Calu3 (cell line): Measurements from ENCODE around the gene CDC42EP1. TPM values are rescaled to one million over a fixed set of nuclear protein-coding genes. Genes with fewer than 3 reads are reported as not detected.
"Not testable (repeated sequence)": the region's sequence is repeated elsewhere in the genome, so short reads cannot be mapped to it uniquely, and the experiment has no call there.

Experiments
- BruUV-seq: library from RNA; stranded (reverse); fragments of 400-500 nt; replicated peaks from 2 replicates; lab custom pipeline; 2021; lab: Mats Ljungman, UMichigan
- CTCF ChIA-PET: fragments of 300-600 bp; sonication (Branson Sonifier 250); formaldehyde crosslinking; loops from one replicate; lab custom pipeline; 2022; ENCODE audit warnings: antibody characterized with exemption; lab: Charles Lee
- DNase-seq: peaks from one replicate; pipeline ENCODE4 v3.0.0; 2022
- H3K27ac Mint-ChIP-seq: one replicate; pipeline ENCODE4 v1.8.0; 2022; ENCODE audit warnings: mixed read lengths; ENCODE audit not compliant: unreplicated experiment
- H3K27me3 Mint-ChIP-seq: one replicate; pipeline ENCODE4 v1.8.0; 2022; ENCODE audit warnings: mixed read lengths; ENCODE audit not compliant: unreplicated experiment
- H3K36me3 Mint-ChIP-seq: one replicate; pipeline ENCODE4 v1.8.0; 2022; ENCODE audit warnings: mild to moderate bottlenecking, moderate library complexity, mixed read lengths; ENCODE audit not compliant: insufficient read depth, unreplicated experiment
- H3K4me1 Mint-ChIP-seq: one replicate; pipeline ENCODE4 v1.8.0; 2022; ENCODE audit warnings: mild to moderate bottlenecking, low read depth, mixed read lengths; ENCODE audit not compliant: unreplicated experiment
- H3K4me3 Mint-ChIP-seq: one replicate; pipeline ENCODE4 v1.8.0; 2022; ENCODE audit warnings: mild to moderate bottlenecking, low read depth, moderate library complexity, mixed read lengths; ENCODE audit not compliant: unreplicated experiment
- H3K9me3 Mint-ChIP-seq: one replicate; pipeline ENCODE4 v1.8.0; 2022; ENCODE audit warnings: low read depth, mixed read lengths; ENCODE audit not compliant: unreplicated experiment
- CTCF ChIP-seq: fragments of 200-600 bp; IDR thresholded peaks from one replicate; pipeline ENCODE4 v1.8.0; 2022; ENCODE audit warnings: antibody characterized with exemption; ENCODE audit not compliant: unreplicated experiment
- intact Hi-C: fragments of 100-400 bp; cut with micrococcal nuclease; formaldehyde crosslinking; loops from one replicate; pipeline ENCODE4 v1.10.0; 2022; ENCODE audit not compliant: unreplicated experiment
- total RNA-seq: library from RNA; stranded (reverse); gene quantifications from 2 replicates; pipeline ENCODE4 v1.2.3, GENCODE V29; 2022

The CDC42EP1 gene
- total RNA-seq, 1 experiment from 2014 or later: 162 TPM

GRCh38 chr22:37538590-37539357, 21.5 kb upstream of the CDC42EP1 start:
- intact Hi-C loops: loop anchor here (2.0 kb wide), 1 partner anchor 54 kb away; no protein-coding TSS in a partner anchor
- Mint-ChIP-seq H3K4me1 (peaks cover 48% of the 10 kb centered on the region), H3K27me3 (no peaks in the 10 kb centered on the region), H3K27ac (peak overlapping the region; percentile 52), H3K9me3 (no peaks in the 10 kb centered on the region), H3K36me3 (peaks cover 25% of the 10 kb centered on the region), H3K4me3 (peak overlapping the region; percentile 5)
- peak; percentile 97 for TF ChIP-seq CTCF
- no TSS peak for BruUV-seq
- CTCF ChIA-PET: interaction anchor here (0.6 to 3.0 kb wide), 11 partner anchors 19 to 104 kb away, joined by 3 to 27 read pairs (median 4); partner anchors contain the start of gene GGA1
- peak; percentile 97 for DNase-seq

- CTCF ChIA-PET: interaction anchor here (0.6 to 3.0 kb wide), 10 partner anchors 10 to 72 kb away, joined by 3 to 27 read pairs (median 6); partner anchors contain the start of gene GGA1
- not testable (repeated sequence) for H3K9me3 Mint-ChIP-seq, H3K27me3 Mint-ChIP-seq, H3K27ac Mint-ChIP-seq, DNase-seq, H3K4me3 Mint-ChIP-seq, BruUV-seq
- Mint-ChIP-seq H3K4me1 (peaks cover 47% of the 10 kb centered on the region), H3K36me3 (peaks cover 19% of the 10 kb centered on the region)
- intact Hi-C loops: loop anchor here (2.0 kb wide), 1 partner anchor 53 kb away; no protein-coding TSS in a partner anchor
Measured at GRCh38 chr22:37539790-37540189, 20.5 kb upstream of the CDC42EP1 start.

- H3K4me3 Mint-ChIP-seq, DNase-seq, BruUV-seq, H3K9me3 Mint-ChIP-seq, H3K27me3 Mint-ChIP-seq, intact Hi-C loops: not testable (repeated sequence)
- Mint-ChIP-seq H3K36me3 (peaks cover 34% of the 10 kb centered on the region), H3K4me1 (peaks cover 71% of the 10 kb centered on the region), H3K27ac (peak overlapping the region; percentile 68)
- CTCF ChIA-PET: interaction anchor here (0.6 to 1.8 kb wide), 14 partner anchors 14 to 80 kb away, joined by 3 to 35 read pairs (median 6); partner anchors contain the start of gene GGA1
Measured at GRCh38 chr22:37542416-37542815, 17.9 kb upstream of the CDC42EP1 start.

- CTCF ChIA-PET: interaction anchor here (1.5 to 1.8 kb wide), 4 partner anchors 14 to 51 kb away, joined by 7 to 35 read pairs (median 15); no protein-coding TSS in a partner anchor
- Mint-ChIP-seq H3K36me3 (peaks cover 34% of the 10 kb centered on the region), H3K27ac (peak overlapping the region; percentile 68), H3K4me1 (peaks cover 71% of the 10 kb centered on the region), H3K27me3 (no peaks in the 10 kb centered on the region), H3K4me3 (no peak overlapping the region), H3K9me3 (no peaks in the 10 kb centered on the region)
- BruUV-seq: no TSS peak
- no peak for TF ChIP-seq CTCF
- intact Hi-C loops: no loop called here
- DNase-seq: no peak
Measured at GRCh38 chr22:37542959-37543358, 17.3 kb upstream of the CDC42EP1 start.

- H3K36me3 Mint-ChIP-seq: peaks cover 27% of the 10 kb centered on the region
- H3K27ac Mint-ChIP-seq: peak overlapping the region; percentile 30
- CTCF ChIA-PET: interaction anchor here (0.7 to 4.0 kb wide), 7 partner anchors 11 to 49 kb away, joined by 3 to 51 read pairs (median 12); no protein-coding TSS in a partner anchor
- no TSS peak for BruUV-seq
- DNase-seq: peak; percentile 89
- peaks cover 63% of the 10 kb centered on the region for H3K4me1 Mint-ChIP-seq
- no peaks in the 10 kb centered on the region for H3K27me3 Mint-ChIP-seq
- intact Hi-C loops: loop anchor here (1.0 kb wide), 1 partner anchor 22 kb away; no protein-coding TSS in a partner anchor
- H3K9me3 Mint-ChIP-seq: no peaks in the 10 kb centered on the region
- H3K4me3 Mint-ChIP-seq: peak overlapping the region; percentile 46
- peak; percentile 75 for TF ChIP-seq CTCF
Measured at GRCh38 chr22:37544955-37545702, 15.2 kb upstream of the CDC42EP1 start.
